Sigmoid colon (tissue), 4 donors: Measurements from ENCODE around the gene ANKRD33.

Experiments used
- EP300 ChIP-seq, 4 donors: sonication (generic); formaldehyde crosslinking; IDR thresholded peaks; one replicate each; pipeline ENCODE4 v1.6.1; 2017; ENCODE audit warnings: antibody characterized with exemption in 4 of 4
- POLR2A ChIP-seq, 2 donors: fragments of 450-650 bp; IDR thresholded peaks; one replicate each; pipeline ENCODE4 v1.6.1; 2016; ENCODE audit warnings: antibody characterized with exemption in 2 of 2, mild to moderate bottlenecking in 2 of 2, moderate library complexity in 2 of 2
- POLR2AphosphoS5 ChIP-seq, 4 donors: sonication (generic); formaldehyde crosslinking; IDR thresholded peaks; one replicate each; pipeline ENCODE4 v1.6.1; 2017; ENCODE audit warnings: antibody characterized with exemption in 4 of 4
- TF ChIP-seq, protein P1 (sequence below), 4 experiments: fragments of 450-650 bp in 3 of 4; fragments of 200-600 bp in 1 of 4; IDR thresholded peaks; one replicate each; pipeline ENCODE4 v1.5.1; 2016 to 2019; ENCODE audit warnings: antibody characterized with exemption in 4 of 4, mild to moderate bottlenecking in 3 of 4, moderate library complexity in 2 of 4

DNA sequence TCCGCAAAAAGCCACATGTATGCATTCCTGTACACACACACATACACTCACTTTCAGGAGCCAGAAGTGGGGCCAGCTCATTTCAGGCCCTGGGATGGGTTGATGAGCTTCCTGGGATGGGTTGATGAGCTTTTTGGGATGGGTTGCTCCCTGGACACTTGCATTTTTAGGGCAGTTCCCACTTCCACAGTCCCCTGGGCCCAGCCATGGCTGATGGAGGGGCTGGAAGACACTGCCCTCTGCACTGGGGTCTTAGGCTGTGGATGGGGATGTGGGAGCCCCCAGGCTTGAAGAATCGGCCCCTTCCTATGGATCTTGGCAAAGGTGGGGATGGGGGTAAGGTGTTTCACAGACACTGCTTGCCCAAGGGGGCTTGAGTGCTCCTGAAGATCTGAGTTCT lies 32.1 kb downstream of the ANKRD33 start:
- TF ChIP-seq EP300 (IDR thresholded peaks at IDR 0.05) = no peak
- TF ChIP-seq, protein P1, sequence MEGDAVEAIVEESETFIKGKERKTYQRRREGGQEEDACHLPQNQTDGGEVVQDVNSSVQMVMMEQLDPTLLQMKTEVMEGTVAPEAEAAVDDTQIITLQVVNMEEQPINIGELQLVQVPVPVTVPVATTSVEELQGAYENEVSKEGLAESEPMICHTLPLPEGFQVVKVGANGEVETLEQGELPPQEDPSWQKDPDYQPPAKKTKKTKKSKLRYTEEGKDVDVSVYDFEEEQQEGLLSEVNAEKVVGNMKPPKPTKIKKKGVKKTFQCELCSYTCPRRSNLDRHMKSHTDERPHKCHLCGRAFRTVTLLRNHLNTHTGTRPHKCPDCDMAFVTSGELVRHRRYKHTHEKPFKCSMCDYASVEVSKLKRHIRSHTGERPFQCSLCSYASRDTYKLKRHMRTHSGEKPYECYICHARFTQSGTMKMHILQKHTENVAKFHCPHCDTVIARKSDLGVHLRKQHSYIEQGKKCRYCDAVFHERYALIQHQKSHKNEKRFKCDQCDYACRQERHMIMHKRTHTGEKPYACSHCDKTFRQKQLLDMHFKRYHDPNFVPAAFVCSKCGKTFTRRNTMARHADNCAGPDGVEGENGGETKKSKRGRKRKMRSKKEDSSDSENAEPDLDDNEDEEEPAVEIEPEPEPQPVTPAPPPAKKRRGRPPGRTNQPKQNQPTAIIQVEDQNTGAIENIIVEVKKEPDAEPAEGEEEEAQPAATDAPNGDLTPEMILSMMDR (IDR thresholded peaks at IDR 0.05) = no peak
- no peak for TF ChIP-seq POLR2A (IDR thresholded peaks at IDR 0.05)
- TF ChIP-seq POLR2AphosphoS5 (IDR thresholded peaks at IDR 0.05) = no peak
